Measurements from ENCODE around the gene LHFPL5.

LHFPL5 gene

GRCh38 chr6:35794536-35795452 is 10.4 kb upstream of the LHFPL5 start:
- DNase-seq: no peak

- no peak for DNase-seq
Observed at GRCh38 chr6:35795453-35796071, 9.6 kb upstream of the LHFPL5 start.

GRCh38 chr6:35796236-35796635 is 8.9 kb upstream of the LHFPL5 start:
- no peak for DNase-seq

- DNase-seq: no peak
Observed at GRCh38 chr6:35797837-35798526, 7.2 kb upstream of the LHFPL5 start.

- no peak for DNase-seq
Observed at GRCh38 chr6:35798706-35799105, 6.4 kb upstream of the LHFPL5 start.

GRCh38 chr6:35801148-35801547 is 4.0 kb upstream of the LHFPL5 start:
- DNase-seq: no peak

- peak; percentile 76 for DNase-seq
Observed at GRCh38 chr6:35808688-35809087, 3.5 kb downstream of the LHFPL5 start.

- no peak for DNase-seq
Observed at GRCh38 chr6:35809809-35810208, 4.7 kb downstream of the LHFPL5 start.

GRCh38 chr6:35810971-35811698 is 6.0 kb downstream of the LHFPL5 start:
- DNase-seq: no peak

GRCh38 chr6:35811699-35811995 is 6.5 kb downstream of the LHFPL5 start:
- no peak for DNase-seq

GRCh38 chr6:35817515-35817914 is 12.4 kb downstream of the LHFPL5 start:
- no peak for DNase-seq

- DNase-seq: no peak
Observed at GRCh38 chr6:35823601-35824000, 18.4 kb downstream of the LHFPL5 start.

GRCh38 chr6:35824552-35825192 is 19.5 kb downstream of the LHFPL5 start:
- DNase-seq: no peak

GRCh38 chr6:35829306-35829705 is 24.2 kb downstream of the LHFPL5 start:
- DNase-seq: no peak

GRCh38 chr6:35831257-35832007 is 26.3 kb downstream of the LHFPL5 start:
- DNase-seq: no peak

GRCh38 chr6:35833536-35833935 is 28.4 kb downstream of the LHFPL5 start:
- no peak for DNase-seq

- DNase-seq: no peak
Observed at GRCh38 chr6:35839019-35839418, 33.9 kb downstream of the LHFPL5 start.

GRCh38 chr6:35842381-35842780 is 37.2 kb downstream of the LHFPL5 start:
- no peak for DNase-seq

GRCh38 chr6:35844290-35844689 is 39.1 kb downstream of the LHFPL5 start:
- DNase-seq: no peak

GRCh38 chr6:35850208-35850607 is 45.1 kb downstream of the LHFPL5 start:
- no peak for DNase-seq

GRCh38 chr6:35852994-35853393 is 47.8 kb downstream of the LHFPL5 start:
- DNase-seq: no peak

GRCh38 chr6:35856250-35856649 is 51.1 kb downstream of the LHFPL5 start:
- no peak for DNase-seq
